HL-60 (cell line): ENCODE measurements around the gene IZUMO2.

Experiments
- CTCF ChIP-seq: IDR thresholded peaks from one replicate; pipeline ENCODE4 v1.5.1; 2011; ENCODE audit warnings: low read length, control low read depth, inconsistent platforms; ENCODE audit not compliant: insufficient read depth
- GABPA ChIP-seq: IDR thresholded peaks from 2 replicates; pipeline ENCODE4 v1.6.1; 2012; ENCODE audit warnings: low read depth
- POLR2AphosphoS5 ChIP-seq: IDR thresholded peaks from 2 replicates; pipeline ENCODE4 v1.6.1; 2012; ENCODE audit warnings: low read depth

- TF ChIP-seq CTCF, result no peak
- TF ChIP-seq POLR2AphosphoS5, result no peak
- TF ChIP-seq GABPA, result no peak
These were observed 21.1 kb upstream of the IZUMO2 start for GRCh38 chr19:50184196-50184595.
